ENCODE data around the gene CASP9. TPM values are rescaled to one million over a fixed set of nuclear protein-coding genes. Genes with fewer than 3 reads are reported as not detected.

Gene CASP9
- total and polyA plus RNA-seq, 3 donors from 2014 or later, result 33.8 to 48.5 (median 34.8) TPM

DNA sequence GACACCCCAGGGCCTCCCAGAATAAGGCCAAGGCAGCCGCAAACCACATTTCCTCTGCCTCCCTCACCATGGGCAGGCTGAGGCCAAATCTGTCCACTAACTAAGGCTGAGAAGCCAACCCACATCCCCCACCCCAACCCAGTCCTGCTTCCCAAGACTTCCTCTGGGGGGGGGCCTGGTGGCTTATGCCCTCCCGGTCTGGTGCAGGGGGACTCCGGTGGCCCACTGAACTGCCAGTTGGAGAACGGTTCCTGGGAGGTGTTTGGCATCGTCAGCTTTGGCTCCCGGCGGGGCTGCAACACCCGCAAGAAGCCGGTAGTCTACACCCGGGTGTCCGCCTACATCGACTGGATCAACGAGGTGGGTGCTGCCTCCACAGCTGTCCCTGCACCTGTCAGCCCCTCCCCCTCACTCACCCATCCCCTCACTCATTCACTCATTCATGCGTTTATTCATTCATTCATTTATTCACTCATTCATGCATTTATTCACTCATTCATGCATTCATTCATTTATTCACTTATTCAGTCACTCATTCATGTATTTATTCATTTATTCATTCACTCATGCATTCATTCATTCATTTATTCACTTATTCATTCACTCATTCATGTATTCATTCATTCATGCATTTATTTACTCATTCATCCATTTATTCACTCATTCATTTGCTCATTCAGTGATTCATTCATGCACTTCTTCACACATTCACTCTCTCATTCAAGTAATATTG, 78.5 kb downstream of the CASP9 start:
- 77 to 88% methylated on average over 6 to 14 of the region's 14 CpGs for WGBS, 2 donors
- Histone ChIP-seq H3K4me3 (no peak overlapping the region), H3K4me1 (peaks cover 3% of the 10 kb centered on the region), H3K36me3 (ENCODE audit: low read depth, missing control alignments) (no peaks in the 10 kb centered on the region), H3K9me3 (no peaks in the 10 kb centered on the region), H3K27ac (no peak overlapping the region), H3K27me3 (no peaks in the 10 kb centered on the region)
- no peak for DNase-seq
- TF ChIP-seq, protein P1, sequence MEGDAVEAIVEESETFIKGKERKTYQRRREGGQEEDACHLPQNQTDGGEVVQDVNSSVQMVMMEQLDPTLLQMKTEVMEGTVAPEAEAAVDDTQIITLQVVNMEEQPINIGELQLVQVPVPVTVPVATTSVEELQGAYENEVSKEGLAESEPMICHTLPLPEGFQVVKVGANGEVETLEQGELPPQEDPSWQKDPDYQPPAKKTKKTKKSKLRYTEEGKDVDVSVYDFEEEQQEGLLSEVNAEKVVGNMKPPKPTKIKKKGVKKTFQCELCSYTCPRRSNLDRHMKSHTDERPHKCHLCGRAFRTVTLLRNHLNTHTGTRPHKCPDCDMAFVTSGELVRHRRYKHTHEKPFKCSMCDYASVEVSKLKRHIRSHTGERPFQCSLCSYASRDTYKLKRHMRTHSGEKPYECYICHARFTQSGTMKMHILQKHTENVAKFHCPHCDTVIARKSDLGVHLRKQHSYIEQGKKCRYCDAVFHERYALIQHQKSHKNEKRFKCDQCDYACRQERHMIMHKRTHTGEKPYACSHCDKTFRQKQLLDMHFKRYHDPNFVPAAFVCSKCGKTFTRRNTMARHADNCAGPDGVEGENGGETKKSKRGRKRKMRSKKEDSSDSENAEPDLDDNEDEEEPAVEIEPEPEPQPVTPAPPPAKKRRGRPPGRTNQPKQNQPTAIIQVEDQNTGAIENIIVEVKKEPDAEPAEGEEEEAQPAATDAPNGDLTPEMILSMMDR (IDR thresholded peaks at IDR 0.05), result no peak
- no peak for TF ChIP-seq POLR2A (IDR thresholded peaks at IDR 0.05)
- intact Hi-C loops (cut with DNase I; ENCODE audit: low total_unique reads), result no loop called here

DNA sequence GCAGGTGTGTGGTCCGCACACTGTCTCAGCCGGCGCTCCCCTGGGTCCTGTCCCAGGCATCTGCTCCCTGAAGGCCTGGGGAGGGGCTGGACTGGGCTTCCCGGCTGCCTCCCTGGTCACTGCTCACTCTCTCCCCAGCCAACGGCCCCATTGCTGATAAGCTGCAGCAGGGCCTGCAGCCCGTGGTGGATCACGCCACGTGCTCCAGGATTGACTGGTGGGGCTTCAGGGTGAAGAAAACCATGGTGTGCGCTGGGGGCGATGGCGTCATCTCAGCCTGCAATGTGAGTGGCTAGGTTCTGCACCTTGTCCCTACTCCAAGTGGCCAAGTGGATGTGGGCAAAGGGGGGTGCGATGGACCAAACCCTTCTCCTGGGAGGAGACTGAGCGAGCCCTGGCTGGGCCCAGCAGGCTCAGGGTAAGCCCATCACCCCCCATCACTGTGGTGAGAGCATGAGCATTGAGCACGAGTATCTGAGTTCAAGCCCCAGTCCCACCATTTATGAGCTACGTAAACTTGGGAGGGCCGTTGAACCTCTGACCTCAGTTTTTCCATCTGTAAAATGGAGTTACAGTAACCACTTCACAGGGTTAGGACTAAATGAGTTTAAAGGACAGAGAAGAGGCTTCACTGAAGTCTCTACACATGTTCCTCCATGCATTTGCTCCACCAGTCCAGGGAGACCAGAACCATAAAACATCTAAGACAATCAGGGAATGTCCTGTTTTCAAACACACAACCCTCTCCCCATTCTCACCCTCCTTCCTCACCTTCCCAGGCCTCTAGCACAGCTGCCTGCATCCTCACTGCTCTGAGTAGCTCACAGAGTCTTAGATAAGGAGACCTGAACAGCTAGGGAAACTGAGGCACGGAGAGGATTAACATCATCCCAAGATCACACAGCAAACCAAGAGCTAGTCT, 79.3 kb downstream of the CASP9 start:
- no peak for DNase-seq
- Histone ChIP-seq H3K4me3 (no peak overlapping the region), H3K4me1 (peaks cover 3% of the 10 kb centered on the region), H3K27me3 (no peaks in the 10 kb centered on the region), H3K27ac (no peak overlapping the region), H3K9me3 (no peaks in the 10 kb centered on the region), H3K36me3 (ENCODE audit: low read depth, missing control alignments) (no peaks in the 10 kb centered on the region)
- WGBS, 2 donors, result 65 to 67% methylated on average over 16 to 17 of the region's 17 CpGs
- intact Hi-C loops (cut with DNase I; ENCODE audit: low total_unique reads), result no loop called here
- TF ChIP-seq, protein P1 (IDR thresholded peaks at IDR 0.05), result no peak
- no peak for TF ChIP-seq POLR2A (IDR thresholded peaks at IDR 0.05)

DNA sequence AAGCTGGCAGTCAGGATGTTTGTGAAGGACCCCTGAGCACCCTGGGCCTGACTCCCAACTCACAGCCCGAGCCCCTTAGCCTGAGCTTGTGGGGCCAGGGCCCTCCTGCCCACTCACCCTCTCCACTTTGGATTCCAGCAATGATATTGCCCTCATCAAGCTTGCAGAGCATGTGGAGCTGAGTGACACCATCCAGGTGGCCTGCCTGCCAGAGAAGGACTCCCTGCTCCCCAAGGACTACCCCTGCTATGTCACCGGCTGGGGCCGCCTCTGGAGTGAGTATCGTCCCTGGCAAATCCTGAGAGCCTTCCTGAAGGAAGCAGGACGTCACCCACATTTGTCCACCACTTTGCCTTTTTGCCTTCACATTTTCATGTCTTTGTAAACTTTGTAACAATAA, 80.7 kb downstream of the CASP9 start:
- Histone ChIP-seq H3K9me3 (no peaks in the 10 kb centered on the region), H3K27me3 (no peaks in the 10 kb centered on the region), H3K27ac (no peak overlapping the region), H3K36me3 (ENCODE audit: low read depth, missing control alignments) (no peaks in the 10 kb centered on the region), H3K4me1 (peaks cover 3% of the 10 kb centered on the region), H3K4me3 (no peak overlapping the region)
- no peak for TF ChIP-seq POLR2A (IDR thresholded peaks at IDR 0.05)
- TF ChIP-seq, protein P1 (IDR thresholded peaks at IDR 0.05), result no peak
- intact Hi-C loops (cut with DNase I; ENCODE audit: low total_unique reads), result no loop called here
- 80 to 84% methylated on average over 5 of the region's 5 CpGs for WGBS, 2 donors
- DNase-seq, result no peak

DNA sequence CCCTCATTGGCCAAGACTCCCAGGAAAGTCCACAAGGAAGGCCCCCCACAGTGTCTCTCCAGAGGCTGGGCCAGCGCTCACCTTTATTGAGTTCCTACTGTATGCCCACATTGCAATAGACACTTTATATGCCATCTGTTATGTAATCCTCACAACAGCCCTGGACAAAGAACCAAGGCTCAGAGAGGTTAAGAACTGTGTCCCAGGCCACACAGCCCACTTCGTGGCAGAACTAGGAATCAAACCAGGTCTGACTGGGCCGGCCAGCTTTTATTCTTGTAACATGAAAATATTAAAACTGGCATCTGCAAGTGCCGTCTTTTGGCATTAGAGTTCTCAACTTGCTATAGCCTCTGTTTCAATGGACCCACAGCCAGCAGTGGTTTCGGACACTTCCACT, 81.3 kb downstream of the CASP9 start:
- DNase-seq, result no peak
- intact Hi-C loops (cut with DNase I; ENCODE audit: low total_unique reads), result no loop called here
- Histone ChIP-seq H3K4me1 (peaks cover 3% of the 10 kb centered on the region), H3K27me3 (no peaks in the 10 kb centered on the region), H3K27ac (no peak overlapping the region), H3K4me3 (no peak overlapping the region), H3K36me3 (ENCODE audit: low read depth, missing control alignments) (no peaks in the 10 kb centered on the region), H3K9me3 (no peaks in the 10 kb centered on the region)
- TF ChIP-seq, protein P1 (IDR thresholded peaks at IDR 0.05), result no peak
- no peak for TF ChIP-seq POLR2A (IDR thresholded peaks at IDR 0.05)
- 83 to 90% methylated on average over 5 of the region's 5 CpGs for WGBS, 2 donors

Data from testis (tissue), 3 donors.